ENCODE measurements around the gene SPATA31D4. TPM values are rescaled to one million over a fixed set of nuclear protein-coding genes. Genes with fewer than 3 reads are reported as not detected.

Gene SPATA31D4
- total RNA-seq, 1 experiment from 2014 or later = not detected

GRCh38 chr9:81979196-81979595 lies 51.0 kb downstream of the SPATA31D4 start:
- no peaks in the 10 kb centered on the region for H3K4me1 Mint-ChIP-seq (ENCODE audit: low read depth, unreplicated experiment)
- H3K9me3 Mint-ChIP-seq (ENCODE audit: low read depth, unreplicated experiment) = no peaks in the 10 kb centered on the region
- H3K27ac Mint-ChIP-seq (ENCODE audit: unreplicated experiment) = no peak overlapping the region
- TF ChIP-seq CTCF (IDR thresholded peaks at IDR 0.05; ENCODE audit: unreplicated experiment) = no peak
- intact Hi-C loops (cut with micrococcal nuclease; ENCODE audit: unreplicated experiment) = no loop called here
- no peaks in the 10 kb centered on the region for H3K27me3 Mint-ChIP-seq (ENCODE audit: unreplicated experiment)
- no peak for DNase-seq
- CTCF ChIA-PET = no interaction called here
- BruUV-seq (replicated peaks) = no TSS peak
- no peak overlapping the region for H3K4me3 Mint-ChIP-seq (ENCODE audit: low read depth, unreplicated experiment)
- H3K36me3 Mint-ChIP-seq (ENCODE audit: insufficient read depth, unreplicated experiment) = no peaks in the 10 kb centered on the region

GRCh38 chr9:81980568-81980967 lies 52.3 kb downstream of the SPATA31D4 start:
- no TSS peak for BruUV-seq (replicated peaks)

GRCh38 chr9:81981883-81982282 lies 53.7 kb downstream of the SPATA31D4 start:
- no peak for TF ChIP-seq CTCF (IDR thresholded peaks at IDR 0.05; ENCODE audit: unreplicated experiment)
- Mint-ChIP-seq H3K27me3 (ENCODE audit: unreplicated experiment) (no peaks in the 10 kb centered on the region), H3K27ac (ENCODE audit: unreplicated experiment) (no peak overlapping the region), H3K4me3 (ENCODE audit: low read depth, unreplicated experiment) (no peak overlapping the region), H3K9me3 (ENCODE audit: low read depth, unreplicated experiment) (no peaks in the 10 kb centered on the region), H3K4me1 (ENCODE audit: low read depth, unreplicated experiment) (no peaks in the 10 kb centered on the region), H3K36me3 (ENCODE audit: insufficient read depth, unreplicated experiment) (no peaks in the 10 kb centered on the region)
- intact Hi-C loops (cut with micrococcal nuclease; ENCODE audit: unreplicated experiment) = no loop called here
- CTCF ChIA-PET = no interaction called here
- no TSS peak for BruUV-seq (replicated peaks)
- no peak for DNase-seq

More at GRCh38 chr9:81980568-81980967, 52.3 kb downstream of the SPATA31D4 start:
- H3K27me3 Mint-ChIP-seq (ENCODE audit: unreplicated experiment) = no peaks in the 10 kb centered on the region
- CTCF ChIA-PET = no interaction called here
- intact Hi-C loops (cut with micrococcal nuclease; ENCODE audit: unreplicated experiment) = no loop called here
- H3K4me1 Mint-ChIP-seq (ENCODE audit: low read depth, unreplicated experiment) = no peaks in the 10 kb centered on the region
- H3K36me3 Mint-ChIP-seq (ENCODE audit: insufficient read depth, unreplicated experiment) = no peaks in the 10 kb centered on the region
- no peak for DNase-seq
- TF ChIP-seq CTCF (IDR thresholded peaks at IDR 0.05; ENCODE audit: unreplicated experiment) = no peak
- no peak overlapping the region for H3K27ac Mint-ChIP-seq (ENCODE audit: unreplicated experiment)
- H3K4me3 Mint-ChIP-seq (ENCODE audit: low read depth, unreplicated experiment) = no peak overlapping the region
- H3K9me3 Mint-ChIP-seq (ENCODE audit: low read depth, unreplicated experiment) = no peaks in the 10 kb centered on the region

Other genes starting within 250 kb of the SPATA31D4 start
- 46.1 and 46.2 TPM in 2 replicates for gene TLE1, start 238.9 kb upstream of the SPATA31D4 start, total RNA-seq (2022)
- not detected in 2 replicates for gene SPATA31D3, start 15.1 kb downstream of the SPATA31D4 start, total RNA-seq (2022)
- not detected in 2 replicates for gene SPATA31D1, start 60.3 kb downstream of the SPATA31D4 start, total RNA-seq (2022)